HepG2 (cell line): ENCODE results near the gene CEP120. TPM values are rescaled to one million over a fixed set of nuclear protein-coding genes. Genes with fewer than 3 reads are reported as not detected.
A peak's percentile ranks its signal among the peaks of the same experiment; 100 is the strongest.

Experiments used
- HOXA5 ChIP-seq: sonication (generic); formaldehyde crosslinking; IDR thresholded peaks from 2 replicates; pipeline ENCODE4 v1.4.0; 2020; ENCODE audit warnings: missing genetic modification reagents
- MAFG ChIP-seq: sonication (generic); formaldehyde crosslinking; IDR thresholded peaks from 2 replicates; pipeline ENCODE4 v1.5.1; 2020; ENCODE audit warnings: mild to moderate bottlenecking, missing genetic modification reagents
- MTF2 ChIP-seq: sonication (generic); formaldehyde crosslinking; IDR thresholded peaks from 2 replicates; pipeline ENCODE4 v1.5.0; 2020; ENCODE audit warnings: missing genetic modification reagents, borderline replicate concordance
- RXRA ChIP-seq: sonication (generic); formaldehyde crosslinking; IDR thresholded peaks from 2 replicates; pipeline ENCODE4 v1.5.1; 2020; ENCODE audit warnings: missing genetic modification reagents
- SMC3 ChIP-seq: IDR thresholded peaks from 2 replicates; pipeline ENCODE4 v1.6.1; 2011; ENCODE audit warnings: low read length, improper control_type of control experiment
- YY1 ChIP-seq: IDR thresholded peaks from 2 replicates; pipeline ENCODE4 v1.6.1; 2011; ENCODE audit warnings: low read length, low read depth, moderate library complexity, mild to moderate bottlenecking; ENCODE audit not compliant: insufficient read depth, insufficient replicate concordance
- ZNF234 ChIP-seq: sonication (generic); formaldehyde crosslinking; conservative IDR thresholded peaks from 2 replicates; pipeline ENCODE4 v1.5.1; 2020; ENCODE audit warnings: mild to moderate bottlenecking, missing genetic modification reagents
- ZNF264 ChIP-seq: sonication (generic); formaldehyde crosslinking; IDR thresholded peaks from 2 replicates; pipeline ENCODE4 v1.4.0; 2020; ENCODE audit warnings: missing genetic modification reagents
- ZNF451 ChIP-seq: sonication (generic); formaldehyde crosslinking; IDR thresholded peaks from 2 replicates; pipeline ENCODE4 v1.5.0; 2020; ENCODE audit warnings: mild to moderate bottlenecking, missing genetic modification reagents
- ZNF619 ChIP-seq: sonication (generic); formaldehyde crosslinking; IDR thresholded peaks from 2 replicates; pipeline ENCODE4 v1.4.0; 2020; ENCODE audit warnings: mild to moderate bottlenecking, missing genetic modification reagents
- polyA plus RNA-seq, 8 experiments: library from polyadenylated mRNA; depleted of rRNA in 3 of 8; stranded (reverse) in 7 of 8; unstranded in 1 of 8; fragments of >200 nt; fragmentation: Illumina TruSeq in 4 of 8; extraction: Trizol in 4 of 8; gene quantifications; 2 replicates each; pipeline versions ENCODE4 v1.2.1 to v1.2.3, GENCODE V29; 2011 to 2016; ENCODE audit warnings: low read depth in 4 of 8, missing spikeins in 1 of 8, mixed read lengths in 1 of 8; ENCODE audit not compliant: insufficient read depth in 1 of 8
- total RNA-seq, 5 experiments: library from RNA; depleted of rRNA; stranded (reverse); fragments of >200 nt; fragmentation: Illumina TruSeq; extraction: Trizol; gene quantifications; 2 replicates each; pipeline ENCODE4 v1.2.3, GENCODE V29; 2016; ENCODE audit warnings: low read depth in 1 of 5
- TF ChIP-seq, protein P1 (sequence below): sonication (generic); formaldehyde crosslinking; IDR thresholded peaks from 2 replicates; pipeline ENCODE4 v1.5.0; 2020; ENCODE audit warnings: mild to moderate bottlenecking, missing genetic modification reagents, borderline replicate concordance
- TF ChIP-seq, protein P2 (sequence below), 2 experiments: sonication (generic) in 1 of 2; formaldehyde crosslinking in 1 of 2; IDR thresholded peaks; 2 replicates each; pipeline versions ENCODE4 v1.4.0 to v1.6.1; 2018 to 2020; ENCODE audit warnings: missing genetic modification reagents in 2 of 2, borderline replicate concordance in 1 of 2, low read depth in 1 of 2, mild to moderate bottlenecking in 1 of 2, missing biosample characterization in 1 of 2
- TF ChIP-seq, protein P3 (sequence below): sonication (generic); formaldehyde crosslinking; IDR thresholded peaks from 2 replicates; pipeline ENCODE4 v1.4.0; 2020; ENCODE audit warnings: missing genetic modification reagents
- TF ChIP-seq, protein P4 (sequence below): sonication (generic); formaldehyde crosslinking; conservative IDR thresholded peaks from 2 replicates; pipeline ENCODE4 v1.8.0; 2022; ENCODE audit warnings: low read depth, missing genetic modification reagents

The CEP120 gene
- total and polyA plus RNA-seq, 2 of the 13 experiments (the other 11 are each of a cell fraction or from before 2014, with no cell fraction given) = 8.0 to 14.7 TPM

DNA sequence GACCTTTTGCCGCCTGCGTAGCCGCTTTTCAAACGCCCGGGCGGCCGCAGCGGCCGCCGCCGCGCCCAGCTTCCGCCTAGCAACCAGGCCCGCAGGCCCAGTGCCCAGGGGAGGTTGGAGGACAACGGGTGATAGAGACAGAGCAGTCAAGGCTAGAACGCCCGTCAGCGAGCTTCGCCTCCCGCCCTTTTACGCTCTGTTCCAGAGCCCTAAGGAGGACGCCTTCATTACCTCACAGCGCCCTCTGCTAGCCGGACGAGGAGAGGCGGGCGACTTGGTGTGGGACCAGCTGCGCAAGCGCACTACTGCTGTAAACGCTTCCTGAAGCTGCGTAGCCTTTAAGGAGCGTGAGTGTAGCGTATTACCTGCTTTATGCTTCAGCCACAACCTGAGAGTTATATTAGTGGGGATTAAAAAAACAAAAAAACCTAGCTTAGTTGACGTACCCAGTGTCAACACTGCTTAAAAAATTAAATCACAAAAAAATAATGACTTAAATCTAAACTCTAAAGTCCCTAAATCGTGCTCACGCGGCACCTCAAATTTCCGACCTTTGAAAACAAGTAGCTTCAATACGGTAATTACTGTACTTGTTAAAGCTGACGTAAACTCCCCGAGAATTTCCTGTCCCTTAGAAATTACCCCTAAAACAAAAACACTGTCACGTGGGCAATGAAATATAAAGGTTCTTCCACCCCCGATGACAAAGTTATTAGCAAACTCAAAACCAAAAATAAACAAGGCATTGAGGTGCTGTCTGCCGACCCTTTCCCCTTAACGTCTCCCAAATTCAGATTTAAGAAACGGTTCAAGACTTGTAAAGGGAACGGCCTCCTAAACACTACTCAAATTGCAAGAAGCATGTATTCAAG, at the start of gene CEP120 (continued):
- TF ChIP-seq, protein P1, sequence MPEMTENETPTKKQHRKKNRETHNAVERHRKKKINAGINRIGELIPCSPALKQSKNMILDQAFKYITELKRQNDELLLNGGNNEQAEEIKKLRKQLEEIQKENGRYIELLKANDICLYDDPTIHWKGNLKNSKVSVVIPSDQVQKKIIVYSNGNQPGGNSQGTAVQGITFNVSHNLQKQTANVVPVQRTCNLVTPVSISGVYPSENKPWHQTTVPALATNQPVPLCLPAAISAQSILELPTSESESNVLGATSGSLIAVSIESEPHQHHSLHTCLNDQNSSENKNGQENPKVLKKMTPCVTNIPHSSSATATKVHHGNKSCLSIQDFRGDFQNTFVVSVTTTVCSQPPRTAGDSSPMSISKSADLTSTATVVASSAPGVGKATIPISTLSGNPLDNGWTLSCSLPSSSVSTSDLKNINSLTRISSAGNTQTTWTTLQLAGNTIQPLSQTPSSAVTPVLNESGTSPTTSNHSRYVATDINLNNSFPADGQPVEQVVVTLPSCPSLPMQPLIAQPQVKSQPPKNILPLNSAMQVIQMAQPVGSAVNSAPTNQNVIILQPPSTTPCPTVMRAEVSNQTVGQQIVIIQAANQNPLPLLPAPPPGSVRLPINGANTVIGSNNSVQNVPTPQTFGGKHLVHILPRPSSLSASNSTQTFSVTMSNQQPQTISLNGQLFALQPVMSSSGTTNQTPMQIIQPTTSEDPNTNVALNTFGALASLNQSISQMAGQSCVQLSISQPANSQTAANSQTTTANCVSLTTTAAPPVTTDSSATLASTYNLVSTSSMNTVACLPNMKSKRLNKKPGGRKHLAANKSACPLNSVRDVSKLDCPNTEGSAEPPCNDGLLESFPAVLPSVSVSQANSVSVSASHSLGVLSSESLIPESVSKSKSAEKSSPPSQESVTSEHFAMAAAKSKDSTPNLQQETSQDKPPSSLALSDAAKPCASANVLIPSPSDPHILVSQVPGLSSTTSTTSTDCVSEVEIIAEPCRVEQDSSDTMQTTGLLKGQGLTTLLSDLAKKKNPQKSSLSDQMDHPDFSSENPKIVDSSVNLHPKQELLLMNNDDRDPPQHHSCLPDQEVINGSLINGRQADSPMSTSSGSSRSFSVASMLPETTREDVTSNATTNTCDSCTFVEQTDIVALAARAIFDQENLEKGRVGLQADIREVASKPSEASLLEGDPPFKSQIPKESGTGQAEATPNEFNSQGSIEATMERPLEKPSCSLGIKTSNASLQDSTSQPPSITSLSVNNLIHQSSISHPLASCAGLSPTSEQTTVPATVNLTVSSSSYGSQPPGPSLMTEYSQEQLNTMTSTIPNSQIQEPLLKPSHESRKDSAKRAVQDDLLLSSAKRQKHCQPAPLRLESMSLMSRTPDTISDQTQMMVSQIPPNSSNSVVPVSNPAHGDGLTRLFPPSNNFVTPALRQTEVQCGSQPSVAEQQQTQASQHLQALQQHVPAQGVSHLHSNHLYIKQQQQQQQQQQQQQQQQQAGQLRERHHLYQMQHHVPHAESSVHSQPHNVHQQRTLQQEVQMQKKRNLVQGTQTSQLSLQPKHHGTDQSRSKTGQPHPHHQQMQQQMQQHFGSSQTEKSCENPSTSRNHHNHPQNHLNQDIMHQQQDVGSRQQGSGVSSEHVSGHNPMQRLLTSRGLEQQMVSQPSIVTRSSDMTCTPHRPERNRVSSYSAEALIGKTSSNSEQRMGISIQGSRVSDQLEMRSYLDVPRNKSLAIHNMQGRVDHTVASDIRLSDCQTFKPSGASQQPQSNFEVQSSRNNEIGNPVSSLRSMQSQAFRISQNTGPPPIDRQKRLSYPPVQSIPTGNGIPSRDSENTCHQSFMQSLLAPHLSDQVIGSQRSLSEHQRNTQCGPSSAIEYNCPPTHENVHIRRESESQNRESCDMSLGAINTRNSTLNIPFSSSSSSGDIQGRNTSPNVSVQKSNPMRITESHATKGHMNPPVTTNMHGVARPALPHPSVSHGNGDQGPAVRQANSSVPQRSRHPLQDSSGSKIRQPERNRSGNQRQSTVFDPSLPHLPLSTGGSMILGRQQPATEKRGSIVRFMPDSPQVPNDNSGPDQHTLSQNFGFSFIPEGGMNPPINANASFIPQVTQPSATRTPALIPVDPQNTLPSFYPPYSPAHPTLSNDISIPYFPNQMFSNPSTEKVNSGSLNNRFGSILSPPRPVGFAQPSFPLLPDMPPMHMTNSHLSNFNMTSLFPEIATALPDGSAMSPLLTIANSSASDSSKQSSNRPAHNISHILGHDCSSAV = 0 out of 2 replicates have a peak, but pooled peaks have one; percentile 54
- TF ChIP-seq, protein P2, sequence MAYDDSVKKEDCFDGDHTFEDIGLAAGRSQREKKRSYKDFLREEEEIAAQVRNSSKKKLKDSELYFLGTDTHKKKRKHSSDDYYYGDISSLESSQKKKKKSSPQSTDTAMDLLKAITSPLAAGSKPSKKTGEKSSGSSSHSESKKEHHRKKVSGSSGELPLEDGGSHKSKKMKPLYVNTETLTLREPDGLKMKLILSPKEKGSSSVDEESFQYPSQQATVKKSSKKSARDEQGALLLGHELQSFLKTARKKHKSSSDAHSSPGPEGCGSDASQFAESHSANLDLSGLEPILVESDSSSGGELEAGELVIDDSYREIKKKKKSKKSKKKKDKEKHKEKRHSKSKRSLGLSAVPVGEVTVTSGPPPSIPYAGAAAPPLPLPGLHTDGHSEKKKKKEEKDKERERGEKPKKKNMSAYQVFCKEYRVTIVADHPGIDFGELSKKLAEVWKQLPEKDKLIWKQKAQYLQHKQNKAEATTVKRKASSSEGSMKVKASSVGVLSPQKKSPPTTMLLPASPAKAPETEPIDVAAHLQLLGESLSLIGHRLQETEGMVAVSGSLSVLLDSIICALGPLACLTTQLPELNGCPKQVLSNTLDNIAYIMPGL (CRISPR knock-in tag; IDR thresholded peaks at IDR 0.05; ENCODE audit: borderline replicate concordance in 1 of 2, low read depth in 1 of 2) = peak; percentile 97 to 98
- TF ChIP-seq RXRA (CRISPR knock-in tag) (no peak; the same call in 1 of the 2 replicates), YY1 (peak; percentile 59), ZNF264 (peak; percentile 69), MTF2 (CRISPR knock-in tag) (peak; percentile 91; the same call in 1 of the 2 replicates), ZNF619 (CRISPR knock-in tag) (peak; percentile 78; the same call in 1 of the 2 replicates), ZNF451 (CRISPR knock-in tag) (0 out of 2 replicates have a peak, but pooled peaks have one; percentile 34), HOXA5 (CRISPR knock-in tag) (peak; percentile 77), MAFG (CRISPR knock-in tag) (no peak), SMC3 (peak; percentile 51), ZNF234 (CRISPR knock-in tag) (no peak)
- TF ChIP-seq, protein P3, sequence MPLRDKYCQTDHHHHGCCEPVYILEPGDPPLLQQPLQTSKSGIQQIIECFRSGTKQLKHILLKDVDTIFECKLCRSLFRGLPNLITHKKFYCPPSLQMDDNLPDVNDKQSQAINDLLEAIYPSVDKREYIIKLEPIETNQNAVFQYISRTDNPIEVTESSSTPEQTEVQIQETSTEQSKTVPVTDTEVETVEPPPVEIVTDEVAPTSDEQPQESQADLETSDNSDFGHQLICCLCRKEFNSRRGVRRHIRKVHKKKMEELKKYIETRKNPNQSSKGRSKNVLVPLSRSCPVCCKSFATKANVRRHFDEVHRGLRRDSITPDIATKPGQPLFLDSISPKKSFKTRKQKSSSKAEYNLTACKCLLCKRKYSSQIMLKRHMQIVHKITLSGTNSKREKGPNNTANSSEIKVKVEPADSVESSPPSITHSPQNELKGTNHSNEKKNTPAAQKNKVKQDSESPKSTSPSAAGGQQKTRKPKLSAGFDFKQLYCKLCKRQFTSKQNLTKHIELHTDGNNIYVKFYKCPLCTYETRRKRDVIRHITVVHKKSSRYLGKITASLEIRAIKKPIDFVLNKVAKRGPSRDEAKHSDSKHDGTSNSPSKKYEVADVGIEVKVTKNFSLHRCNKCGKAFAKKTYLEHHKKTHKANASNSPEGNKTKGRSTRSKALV = peak; percentile 23
- TF ChIP-seq, protein P4, sequence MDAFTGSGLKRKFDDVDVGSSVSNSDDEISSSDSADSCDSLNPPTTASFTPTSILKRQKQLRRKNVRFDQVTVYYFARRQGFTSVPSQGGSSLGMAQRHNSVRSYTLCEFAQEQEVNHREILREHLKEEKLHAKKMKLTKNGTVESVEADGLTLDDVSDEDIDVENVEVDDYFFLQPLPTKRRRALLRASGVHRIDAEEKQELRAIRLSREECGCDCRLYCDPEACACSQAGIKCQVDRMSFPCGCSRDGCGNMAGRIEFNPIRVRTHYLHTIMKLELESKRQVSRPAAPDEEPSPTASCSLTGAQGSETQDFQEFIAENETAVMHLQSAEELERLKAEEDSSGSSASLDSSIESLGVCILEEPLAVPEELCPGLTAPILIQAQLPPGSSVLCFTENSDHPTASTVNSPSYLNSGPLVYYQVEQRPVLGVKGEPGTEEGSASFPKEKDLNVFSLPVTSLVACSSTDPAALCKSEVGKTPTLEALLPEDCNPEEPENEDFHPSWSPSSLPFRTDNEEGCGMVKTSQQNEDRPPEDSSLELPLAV = no peak
